Neural cell (in vitro differentiated cells): ENCODE measurements around the gene PPM1H.

Experiments used
- CTCF ChIP-seq: fragments of 450-650 bp; IDR thresholded peaks from 2 replicates; pipeline ENCODE4 v1.5.1; 2014; ENCODE audit warnings: antibody characterized with exemption, mild to moderate bottlenecking, moderate library complexity; ENCODE audit not compliant: poor library complexity, severe bottlenecking
- POLR2AphosphoS5 ChIP-seq: IDR thresholded peaks from 2 replicates; pipeline ENCODE4 v1.6.1; 2012
- RAD21 ChIP-seq: fragments of 450-650 bp; conservative IDR thresholded peaks from 2 replicates; pipeline ENCODE4 v1.6.1; 2014; ENCODE audit warnings: antibody characterized with exemption, mild to moderate bottlenecking, moderate library complexity
- TAF1 ChIP-seq: IDR thresholded peaks from 2 replicates; pipeline ENCODE4 v1.6.1; 2012; ENCODE audit warnings: low read depth

GRCh38 chr12:62618930-62619329 lies 316.0 kb downstream of the PPM1H start:
- no peak for TF ChIP-seq CTCF
- no peak for TF ChIP-seq POLR2AphosphoS5
- no peak for TF ChIP-seq RAD21
- TF ChIP-seq TAF1 = no peak
